GM23338 (cell line): ENCODE data around the gene RABL6. TPM values are rescaled to one million over a fixed set of nuclear protein-coding genes. Genes with fewer than 3 reads are reported as not detected.

ENCODE experiments used
- ATAC-seq: fragments of 200-7000 bp; cut with Tn5 transposase; 3 replicates; pipeline ENCODE4 v1.9.1; 2020
- DNase-seq: peaks from one replicate; pipeline ENCODE4 v3.0.0-alpha.2; 2015; ENCODE audit warnings: low spot score
- H2AFZ ChIP-seq: fragments of 200-600 bp; sonication (generic); 2 replicates; pipeline ENCODE4 v1.8.0; 2016; ENCODE audit warnings: antibody characterized with exemption, mild to moderate bottlenecking, moderate library complexity
- H3F3A ChIP-seq: fragments of 200-600 bp; sonication (generic); replicated peaks from 2 replicates; pipeline ENCODE4 v1.8.0; 2017; ENCODE audit warnings: antibody characterized with exemption, mixed run types, low read depth
- H3K27ac ChIP-seq: fragments of 200-600 bp; sonication (generic); 2 replicates; pipeline ENCODE4 v1.6.1; 2016; ENCODE audit warnings: low read depth
- H3K27me3 ChIP-seq: fragments of 200-600 bp; sonication (generic); 2 replicates; pipeline ENCODE4 v1.8.0; 2016; ENCODE audit warnings: mild to moderate bottlenecking, mixed run types, moderate library complexity; ENCODE audit not compliant: insufficient read depth
- H3K36me3 ChIP-seq: fragments of 200-600 bp; sonication (generic); 2 replicates; pipeline ENCODE4 v1.8.0; 2016; ENCODE audit warnings: mild to moderate bottlenecking; ENCODE audit not compliant: insufficient read depth
- H3K4me1 ChIP-seq: fragments of 200-600 bp; sonication (generic); 2 replicates; pipeline ENCODE4 v1.8.0; 2016; ENCODE audit warnings: mild to moderate bottlenecking, moderate library complexity; ENCODE audit not compliant: insufficient read depth
- H3K4me2 ChIP-seq: fragments of 200-600 bp; sonication (generic); 2 replicates; pipeline ENCODE4 v1.7.1; 2017; ENCODE audit warnings: mixed run types
- H3K4me3 ChIP-seq: fragments of 200-600 bp; sonication (generic); 2 replicates; pipeline ENCODE4 v1.6.1; 2016; ENCODE audit warnings: mixed run types
- H3K79me2 ChIP-seq: fragments of 200-600 bp; sonication (generic); replicated peaks from 2 replicates; pipeline ENCODE4 v1.8.0; 2017; ENCODE audit warnings: mild to moderate bottlenecking; ENCODE audit not compliant: insufficient read depth
- H3K9me2 ChIP-seq: fragments of 200-600 bp; sonication (generic); 2 replicates; pipeline ENCODE4 v1.8.0; 2017; ENCODE audit not compliant: insufficient read depth
- H4K20me1 ChIP-seq: fragments of 200-600 bp; sonication (generic); replicated peaks from 2 replicates; pipeline ENCODE4 v1.8.0; 2017; ENCODE audit warnings: mild to moderate bottlenecking; ENCODE audit not compliant: insufficient read depth
- H3K27ac Mint-ChIP-seq: 2 replicates; pipeline ENCODE4 v1.8.0; 2020; ENCODE audit warnings: inconsistent platforms, mild to moderate bottlenecking, moderate library complexity, mixed read lengths
- H3K27me3 Mint-ChIP-seq: 3 replicates; pipeline ENCODE4 v1.8.0; 2022; ENCODE audit warnings: low read depth, mild to moderate bottlenecking, moderate library complexity, mixed read lengths, inconsistent platforms; ENCODE audit not compliant: insufficient read depth, poor library complexity
- H3K36me3 Mint-ChIP-seq: 3 replicates; pipeline ENCODE4 v1.8.0; 2021; ENCODE audit warnings: low read depth, mild to moderate bottlenecking, inconsistent platforms, moderate library complexity, mixed read lengths
- H3K4me1 Mint-ChIP-seq: 3 replicates; pipeline ENCODE4 v1.8.0; 2020; ENCODE audit warnings: mild to moderate bottlenecking, inconsistent platforms, mixed read lengths
- H3K4me3 Mint-ChIP-seq: 3 replicates; pipeline ENCODE4 v1.8.0; 2021; ENCODE audit warnings: moderate library complexity, mild to moderate bottlenecking, inconsistent platforms, mixed read lengths
- H3K9me3 Mint-ChIP-seq: 3 replicates; pipeline ENCODE4 v1.8.0; 2020; ENCODE audit warnings: moderate library complexity, mild to moderate bottlenecking, inconsistent platforms, mixed read lengths
- CREB1 ChIP-seq: fragments of 250-450 bp; sonication (Bioruptor Pico); IDR thresholded peaks from 2 replicates; pipeline ENCODE4 v1.5.0; 2020; ENCODE audit warnings: low read depth, mild to moderate bottlenecking, moderate library complexity
- CTCF ChIP-seq, 2 experiments: fragments of 200-600 bp in 1 of 2; sonication (generic) in 1 of 2; conservative IDR thresholded peaks; 2 replicates each; pipeline versions ENCODE4 v1.5.1 to v1.6.1; 2016 to 2017; ENCODE audit warnings: antibody characterized with exemption in 2 of 2, low read depth in 2 of 2, mild to moderate bottlenecking in 2 of 2, moderate library complexity in 1 of 2
- JUNB ChIP-seq: IDR thresholded peaks from one replicate; pipeline ENCODE4 v1.6.1; 2016; ENCODE audit warnings: antibody characterized with exemption; ENCODE audit not compliant: unreplicated experiment
- NANOG ChIP-seq: IDR thresholded peaks from 2 replicates; pipeline ENCODE4 v1.6.1; 2016; ENCODE audit warnings: antibody characterized with exemption, borderline replicate concordance
- POLR2AphosphoS5 ChIP-seq: IDR thresholded peaks from 2 replicates; pipeline ENCODE4 v1.6.1; 2016; ENCODE audit warnings: antibody characterized with exemption, low read depth
- STAT1 ChIP-seq: IDR thresholded peaks from one replicate; pipeline ENCODE4 v1.6.1; 2016; ENCODE audit warnings: antibody characterized with exemption; ENCODE audit not compliant: unreplicated experiment
- ZNF462 ChIP-seq: fragments of 250-450 bp; sonication (Bioruptor Pico); IDR thresholded peaks from 2 replicates; pipeline ENCODE4 v1.5.0; 2020; ENCODE audit warnings: mild to moderate bottlenecking, moderate library complexity
- polyA plus RNA-seq: library from polyadenylated mRNA; unstranded; fragments of >200 nt; fragmentation: Nextera tagmentation; extraction: Ambion mirVana; gene quantifications from 2 replicates; pipeline ENCODE4 v1.2.1, GENCODE V29; 2016
- total RNA-seq: library from RNA; depleted of rRNA; stranded (reverse); fragments of >200 nt; shearing (Covaris generic); gene quantifications from 2 replicates; pipeline ENCODE4 v1.2.3, GENCODE V29; 2014

RABL6 gene
- total and polyA plus RNA-seq, 2 experiments from 2014 or later: 59.1 to 127 TPM

- no peak for TF ChIP-seq ZNF462
These were observed 37.2 kb downstream of the RABL6 start (continued) for GRCh38 chr9:136844761-136845464.

- H3K36me3 Mint-ChIP-seq: peaks cover 2% of the 10 kb centered on the region; the same call in 2 of the 3 replicates
- DNase-seq: no peak
- no peak for ATAC-seq
- Histone ChIP-seq H3K4me3 (no peak overlapping the region), H4K20me1 (0 out of 2 replicates have a peak, but pooled peaks cover 3% of the 10 kb centered on the region), H3K4me1 (peaks cover 12% of the 10 kb centered on the region; the same call in 1 of the 2 replicates), H3K27me3 (peaks cover 13% of the 10 kb centered on the region), H3F3A (0 out of 2 replicates have a peak, but pooled peaks cover 5% of the 10 kb centered on the region), H3K4me2 (no peak overlapping the region), H2AFZ (no peak overlapping the region), H3K79me2 (no peaks in the 10 kb centered on the region), H3K27ac (no peak overlapping the region), H3K36me3 (no peaks in the 10 kb centered on the region), H3K9me2 (no peaks in the 10 kb centered on the region)
- H3K4me1 Mint-ChIP-seq: peaks cover 17% of the 10 kb centered on the region; the same call in 2 of the 3 replicates
- H3K27me3 Mint-ChIP-seq: peaks cover 47% of the 10 kb centered on the region
- no peak overlapping the region for H3K27ac Mint-ChIP-seq
- no peak overlapping the region for H3K4me3 Mint-ChIP-seq
- H3K9me3 Mint-ChIP-seq: no peaks in the 10 kb centered on the region
- TF ChIP-seq CREB1 (CRISPR knock-in tag) (no peak), STAT1 (no peak), NANOG (no peak), JUNB (no peak), POLR2AphosphoS5 (no peak), CTCF (conservative IDR thresholded peaks at IDR 0.05; ENCODE audit: low read depth in 2 of 2) (no peak)
These were observed 37.9 kb downstream of the RABL6 start for GRCh38 chr9:136845465-136846260.
